ENCODE measurements around the gene AGBL5.

Gene AGBL5

DNA sequence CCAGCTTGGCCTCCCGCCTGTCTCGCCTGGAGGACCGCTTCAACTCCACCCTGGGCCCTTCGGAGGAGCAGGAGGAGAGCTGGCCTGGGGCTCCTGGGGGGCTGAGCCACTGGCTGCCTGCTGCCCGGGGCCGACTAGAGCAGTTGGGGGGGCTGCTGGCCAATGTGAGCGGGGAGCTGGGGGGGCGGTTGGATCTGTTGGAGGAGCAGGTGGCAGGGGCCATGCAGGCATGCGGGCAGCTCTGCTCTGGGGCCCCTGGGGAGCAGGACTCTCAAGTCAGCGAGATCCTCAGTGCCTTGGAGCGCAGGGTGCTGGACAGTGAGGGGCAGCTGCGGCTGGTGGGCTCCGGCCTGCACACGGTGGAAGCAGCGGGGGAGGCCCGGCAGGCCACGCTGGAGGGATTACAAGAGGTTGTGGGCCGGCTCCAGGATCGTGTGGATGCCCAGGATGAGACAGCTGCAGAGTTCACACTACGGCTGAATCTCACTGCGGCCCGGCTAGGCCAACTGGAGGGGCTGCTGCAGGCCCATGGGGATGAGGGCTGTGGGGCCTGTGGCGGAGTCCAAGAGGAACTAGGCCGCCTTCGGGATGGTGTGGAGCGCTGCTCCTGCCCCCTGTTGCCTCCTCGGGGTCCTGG, 31.4 kb downstream of the AGBL5 start:
- Mint-ChIP-seq H3K27me3 (peaks cover 4 to 15% of the 10 kb centered on the region in 2 donors), H3K9me3 (peaks cover 0 to under 1% of the 10 kb centered on the region in 2 donors), H3K4me1 (peaks cover 23 to 56% of the 10 kb centered on the region in 2 donors), H3K4me3 (no peak overlapping the region), H3K36me3 (no peaks in the 10 kb centered on the region), H3K27ac (no peak overlapping the region)
- no peak for ATAC-seq (replicated peaks)
- DNase-seq = no peak

DNA sequence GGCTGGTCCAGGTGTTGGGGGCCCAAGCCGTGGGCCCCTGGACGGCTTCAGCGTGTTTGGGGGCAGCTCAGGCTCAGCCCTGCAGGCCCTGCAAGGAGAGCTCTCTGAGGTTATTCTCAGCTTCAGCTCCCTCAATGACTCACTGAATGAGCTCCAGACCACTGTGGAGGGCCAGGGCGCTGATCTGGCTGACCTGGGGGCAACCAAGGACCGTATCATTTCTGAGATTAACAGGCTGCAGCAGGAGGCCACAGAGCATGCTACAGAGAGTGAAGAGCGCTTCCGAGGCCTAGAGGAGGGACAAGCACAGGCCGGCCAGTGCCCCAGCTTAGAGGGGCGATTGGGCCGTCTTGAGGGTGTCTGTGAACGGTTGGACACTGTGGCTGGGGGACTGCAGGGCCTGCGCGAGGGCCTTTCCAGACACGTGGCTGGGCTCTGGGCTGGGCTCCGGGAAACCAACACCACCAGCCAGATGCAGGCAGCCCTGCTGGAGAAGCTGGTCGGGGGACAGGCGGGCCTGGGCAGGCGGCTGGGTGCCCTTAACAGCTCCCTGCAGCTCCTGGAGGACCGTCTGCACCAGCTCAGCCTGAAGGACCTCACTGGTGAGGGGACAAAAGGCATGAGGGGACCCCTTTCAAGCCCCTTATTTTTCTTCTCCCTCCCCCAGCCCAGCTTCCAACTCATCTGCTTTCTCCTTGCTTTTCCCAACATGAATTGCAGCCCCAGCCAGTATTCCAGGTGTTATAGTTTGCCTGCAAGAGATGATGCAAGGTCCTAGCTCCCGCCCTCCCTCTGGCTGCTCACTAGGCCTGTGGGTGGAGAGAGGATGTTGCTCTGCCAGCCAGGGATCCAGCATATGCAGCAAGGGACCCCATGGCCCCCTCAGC, 32.2 kb downstream of the AGBL5 start:
- H3K36me3 Mint-ChIP-seq = no peaks in the 10 kb centered on the region
- peak overlapping the region in 1 of 2 donors; percentile 43 for H3K4me3 Mint-ChIP-seq
- no peaks in the 10 kb centered on the region for H3K9me3 Mint-ChIP-seq
- peaks cover 22 to 49% of the 10 kb centered on the region in 2 donors for H3K4me1 Mint-ChIP-seq
- peaks cover 1 to 8% of the 10 kb centered on the region in 2 donors for H3K27me3 Mint-ChIP-seq
- ATAC-seq (replicated peaks) (no peak), DNase-seq (no peak)
- H3K27ac Mint-ChIP-seq = peak overlapping the region; percentile 32

DNA sequence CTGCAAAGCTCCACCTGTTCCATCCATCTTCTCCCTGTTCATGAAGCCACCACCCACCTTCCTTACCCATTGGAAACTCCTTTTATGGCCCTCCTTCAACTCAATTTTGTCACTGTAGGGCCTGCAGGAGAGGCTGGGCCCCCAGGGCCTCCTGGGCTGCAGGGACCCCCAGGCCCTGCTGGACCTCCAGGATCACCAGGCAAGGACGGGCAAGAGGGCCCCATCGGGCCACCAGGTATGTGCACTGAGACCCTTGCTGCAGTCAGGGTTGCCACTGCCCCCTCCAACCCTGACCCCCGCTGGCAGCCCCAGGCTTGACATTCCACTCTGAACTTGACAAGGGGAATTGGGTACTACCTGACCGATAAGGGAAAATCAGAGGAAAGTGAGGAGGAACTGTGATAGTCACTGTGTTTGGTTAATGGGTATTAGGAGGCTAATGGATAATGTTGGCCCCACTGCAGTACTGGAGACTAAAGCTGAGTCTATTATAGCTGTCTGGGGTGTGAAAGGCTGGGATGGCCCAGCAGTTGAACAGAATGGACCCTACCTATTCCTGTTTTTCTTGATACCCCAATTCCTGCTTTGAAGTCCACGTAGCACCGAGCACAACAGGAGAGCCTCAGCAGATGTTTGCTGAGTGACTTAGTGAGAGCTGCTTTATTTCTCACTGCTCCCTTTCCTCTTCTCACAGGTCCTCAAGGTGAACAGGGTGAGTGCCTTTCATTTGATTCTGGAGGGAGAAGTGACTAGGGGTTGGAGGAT, 33.0 kb downstream of the AGBL5 start:
- H3K27me3 Mint-ChIP-seq = no peaks in the 10 kb centered on the region
- no peak for ATAC-seq (replicated peaks)
- no peaks in the 10 kb centered on the region for H3K36me3 Mint-ChIP-seq
- no peaks in the 10 kb centered on the region for H3K9me3 Mint-ChIP-seq
- H3K4me1 Mint-ChIP-seq = peaks cover 22 to 46% of the 10 kb centered on the region in 2 donors
- peak overlapping the region; percentile 12 to 32 for H3K4me3 Mint-ChIP-seq
- DNase-seq = no peak
- no peak overlapping the region for H3K27ac Mint-ChIP-seq

DNA sequence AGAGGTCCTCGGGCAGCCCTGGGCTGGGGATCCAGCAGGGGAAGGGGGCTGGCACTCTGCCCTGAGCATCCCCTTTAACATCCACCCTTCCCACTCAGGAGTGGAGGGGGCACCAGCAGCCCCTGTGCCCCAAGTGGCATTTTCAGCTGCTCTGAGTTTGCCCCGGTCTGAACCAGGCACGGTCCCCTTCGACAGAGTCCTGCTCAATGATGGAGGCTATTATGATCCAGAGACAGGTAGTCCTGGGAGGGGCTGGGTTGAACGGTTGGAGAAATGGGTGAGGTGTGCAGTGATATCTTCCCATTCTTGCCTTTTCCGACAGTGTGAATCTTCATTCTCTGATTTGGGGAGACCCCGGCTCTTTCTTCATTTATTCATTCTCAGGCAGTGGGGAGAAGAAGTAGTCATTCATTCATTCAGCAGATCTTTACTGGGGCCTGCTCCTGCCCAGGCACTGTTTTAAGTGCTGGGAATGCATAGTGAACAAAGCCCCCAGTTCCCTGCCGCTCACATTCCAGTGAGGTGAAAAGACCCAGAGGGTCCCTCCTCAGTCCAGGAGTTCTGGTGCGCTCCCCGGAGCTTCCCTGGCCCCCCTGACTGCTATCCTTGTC, 33.7 kb downstream of the AGBL5 start:
- H3K27ac Mint-ChIP-seq = peak overlapping the region; percentile 31
- DNase-seq (no peak), ATAC-seq (replicated peaks) (no peak)
- H3K36me3 Mint-ChIP-seq = no peaks in the 10 kb centered on the region
- peak overlapping the region; percentile 89 to 92 for H3K4me3 Mint-ChIP-seq
- H3K27me3 Mint-ChIP-seq = no peaks in the 10 kb centered on the region
- no peaks in the 10 kb centered on the region for H3K9me3 Mint-ChIP-seq
- peaks cover 21 to 43% of the 10 kb centered on the region in 2 donors for H3K4me1 Mint-ChIP-seq

DNA sequence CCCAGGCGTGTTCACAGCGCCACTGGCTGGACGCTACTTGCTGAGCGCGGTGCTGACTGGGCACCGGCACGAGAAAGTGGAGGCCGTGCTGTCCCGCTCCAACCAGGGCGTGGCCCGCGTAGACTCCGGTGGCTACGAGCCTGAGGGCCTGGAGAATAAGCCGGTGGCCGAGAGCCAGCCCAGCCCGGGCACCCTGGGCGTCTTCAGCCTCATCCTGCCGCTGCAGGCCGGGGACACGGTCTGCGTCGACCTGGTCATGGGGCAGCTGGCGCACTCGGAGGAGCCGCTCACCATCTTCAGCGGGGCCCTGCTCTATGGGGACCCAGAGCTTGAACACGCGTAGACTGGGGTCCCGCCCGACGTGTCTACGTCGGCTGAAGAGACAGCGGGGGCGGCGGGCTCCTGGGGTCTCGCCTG, 34.2 kb downstream of the AGBL5 start:
- Mint-ChIP-seq H3K27me3 (no peaks in the 10 kb centered on the region), H3K36me3 (no peaks in the 10 kb centered on the region), H3K27ac (peak overlapping the region; percentile 31), H3K4me1 (peaks cover 18 to 38% of the 10 kb centered on the region in 2 donors), H3K9me3 (no peaks in the 10 kb centered on the region), H3K4me3 (peak overlapping the region; percentile 89 to 92)
- ATAC-seq (replicated peaks) (peak; percentile 1 to 7), DNase-seq (peak; percentile 24)

DNA sequence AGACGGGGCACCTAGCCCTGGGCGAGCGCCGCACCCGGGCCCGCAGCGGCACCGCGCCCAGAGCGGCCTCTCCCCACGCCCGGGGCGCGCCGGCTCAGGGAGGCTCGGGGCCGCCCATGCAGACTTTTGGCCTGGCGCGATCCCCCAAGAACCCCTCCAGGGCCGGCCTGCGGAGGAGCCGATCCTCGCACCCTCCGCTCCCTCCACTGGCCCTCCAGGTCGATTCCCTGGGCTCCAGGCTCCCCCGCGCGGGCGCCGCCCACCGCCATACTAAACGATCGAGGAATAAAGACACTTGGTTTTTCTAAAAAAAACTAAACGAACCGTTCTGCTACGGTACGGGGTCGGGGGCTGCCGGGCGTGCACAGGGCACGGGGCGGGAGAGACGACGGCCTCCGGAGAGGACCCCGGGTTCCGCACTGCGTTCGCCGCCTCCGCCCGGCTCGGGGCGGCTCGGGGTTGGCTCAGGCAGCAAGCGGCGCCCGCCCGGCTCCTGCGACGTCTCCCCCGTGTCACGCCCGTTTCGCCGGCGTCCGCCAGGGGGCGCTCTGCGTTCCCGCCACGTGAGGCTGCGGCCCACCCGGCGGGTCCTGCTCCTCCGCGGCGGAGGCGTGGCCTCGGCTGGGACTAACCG, 34.7 kb downstream of the AGBL5 start:
- peak overlapping the region; percentile 89 to 92 for H3K4me3 Mint-ChIP-seq
- peak overlapping the region; percentile 86 for H3K27ac Mint-ChIP-seq
- DNase-seq = peak; percentile 98
- peak; percentile 91 for ATAC-seq (replicated peaks)
- no peaks in the 10 kb centered on the region for H3K9me3 Mint-ChIP-seq
- H3K27me3 Mint-ChIP-seq = no peaks in the 10 kb centered on the region
- H3K36me3 Mint-ChIP-seq = no peaks in the 10 kb centered on the region
- H3K4me1 Mint-ChIP-seq = peaks cover 14 to 33% of the 10 kb centered on the region in 2 donors

DNA sequence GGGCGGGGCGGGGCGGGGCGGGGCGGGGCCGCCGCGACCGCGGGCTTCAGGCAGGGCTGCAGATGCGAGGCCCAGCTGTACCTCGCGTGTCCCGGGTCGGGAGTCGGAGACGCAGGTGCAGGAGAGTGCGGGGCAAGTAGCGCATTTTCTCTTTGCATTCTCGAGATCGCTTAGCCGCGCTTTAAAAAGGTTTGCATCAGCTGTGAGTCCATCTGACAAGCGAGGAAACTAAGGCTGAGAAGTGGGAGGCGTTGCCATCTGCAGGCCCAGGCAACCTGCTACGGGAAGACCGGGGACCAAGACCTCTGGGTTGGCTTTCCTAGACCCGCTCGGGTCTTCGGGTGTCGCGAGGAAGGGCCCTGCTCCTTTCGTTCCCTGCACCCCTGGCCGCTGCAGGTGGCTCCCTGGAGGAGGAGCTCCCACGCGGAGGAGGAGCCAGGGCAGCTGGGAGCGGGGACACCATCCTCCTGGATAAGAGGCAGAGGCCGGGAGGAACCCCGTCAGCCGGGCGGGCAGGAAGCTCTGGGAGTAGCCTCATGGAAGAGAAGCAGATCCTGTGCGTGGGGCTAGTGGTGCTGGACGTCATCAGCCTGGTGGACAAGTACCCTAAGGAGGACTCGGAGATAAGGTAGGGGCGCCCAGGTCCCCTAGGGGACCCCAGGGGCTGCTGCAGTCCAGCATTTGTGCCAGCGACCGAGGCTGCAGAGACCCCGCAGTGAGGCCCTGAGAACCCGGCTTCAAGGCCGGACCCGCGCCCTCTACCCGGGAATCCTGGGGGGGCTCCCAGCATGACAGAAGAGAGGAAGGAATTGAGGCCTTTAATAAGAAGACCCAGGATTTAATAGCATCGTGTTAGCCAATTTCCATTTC, 35.5 kb downstream of the AGBL5 start, which contains the start of gene KHK:
Gene KHK (plus strand): TSS at position 49 of the 870 bp plus-strand sequence. CDS start 488 bp downstream, at position 537.
- Mint-ChIP-seq H3K27ac (peak within 1 kb of the TSS; percentile 86), H3K4me1 (peaks cover 9 to 26% of the 10 kb centered on the region in 2 donors), H3K4me3 (peak within 1 kb of the TSS; percentile 89 to 92), H3K36me3 (no peaks in the 10 kb centered on the region), H3K27me3 (no peaks in the 10 kb centered on the region), H3K9me3 (no peaks in the 10 kb centered on the region)
- DNase-seq = no peak
- ATAC-seq (replicated peaks) = peak; percentile 3 to 7

DNA sequence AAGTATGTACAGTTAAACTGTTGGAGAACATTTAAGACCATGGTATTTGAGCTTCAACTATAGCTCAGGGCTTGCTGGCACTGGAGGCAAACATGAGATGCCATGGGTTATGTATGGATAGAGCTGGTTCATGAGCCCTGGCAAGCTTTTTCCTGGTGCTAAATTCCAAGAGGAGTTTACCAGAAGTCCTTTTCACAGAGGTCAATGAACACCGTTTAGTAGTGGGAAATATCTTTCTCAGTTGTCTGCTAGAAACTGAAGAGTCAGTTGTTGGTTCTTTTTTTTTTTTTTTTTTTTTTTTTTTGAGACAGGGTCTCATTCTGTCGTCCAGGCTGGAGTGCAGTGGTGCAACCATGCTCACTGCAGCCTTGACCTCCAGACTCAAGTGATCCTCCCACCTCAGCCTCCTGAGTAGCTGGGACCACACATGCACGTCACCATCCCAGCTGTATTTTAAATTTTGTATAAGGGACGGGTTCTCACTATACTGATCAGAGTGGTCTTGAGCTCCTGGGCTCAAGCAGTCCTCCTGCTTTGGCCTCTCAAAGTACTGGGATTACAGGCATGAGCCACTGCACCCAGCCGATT, 36.4 kb downstream of the AGBL5 start:
- Mint-ChIP-seq H3K4me3 (no peak overlapping the region), H3K4me1 (peaks cover 9 to 26% of the 10 kb centered on the region in 2 donors), H3K36me3 (no peaks in the 10 kb centered on the region), H3K9me3 (no peaks in the 10 kb centered on the region), H3K27me3 (no peaks in the 10 kb centered on the region), H3K27ac (no peak overlapping the region)
- ATAC-seq (replicated peaks) (no peak), DNase-seq (no peak)

DNA sequence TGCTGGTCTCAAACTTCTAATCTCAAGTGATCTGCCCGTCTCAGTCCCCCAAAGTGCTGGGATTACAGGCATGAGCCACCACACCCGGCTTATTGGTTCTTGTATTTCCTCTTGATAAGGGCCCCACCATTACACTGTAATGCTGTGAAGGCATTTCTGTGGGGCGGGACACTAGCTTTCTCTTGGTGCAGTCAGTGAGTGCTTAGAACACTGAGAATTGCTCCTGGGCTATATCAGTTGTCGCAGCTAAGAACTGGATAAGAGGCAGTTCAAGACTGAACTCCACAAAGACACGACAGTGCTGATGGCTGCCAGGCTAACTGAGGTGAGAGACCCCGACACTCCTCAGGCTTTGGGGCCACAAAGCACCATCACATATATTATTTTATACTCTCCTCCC, 37.2 kb downstream of the AGBL5 start:
- no peak for DNase-seq
- Mint-ChIP-seq H3K9me3 (no peaks in the 10 kb centered on the region), H3K4me3 (no peak overlapping the region), H3K27me3 (no peaks in the 10 kb centered on the region), H3K36me3 (no peaks in the 10 kb centered on the region), H3K4me1 (peaks cover 9 to 26% of the 10 kb centered on the region in 2 donors), H3K27ac (no peak overlapping the region)
- no peak for ATAC-seq (replicated peaks)

DNA sequence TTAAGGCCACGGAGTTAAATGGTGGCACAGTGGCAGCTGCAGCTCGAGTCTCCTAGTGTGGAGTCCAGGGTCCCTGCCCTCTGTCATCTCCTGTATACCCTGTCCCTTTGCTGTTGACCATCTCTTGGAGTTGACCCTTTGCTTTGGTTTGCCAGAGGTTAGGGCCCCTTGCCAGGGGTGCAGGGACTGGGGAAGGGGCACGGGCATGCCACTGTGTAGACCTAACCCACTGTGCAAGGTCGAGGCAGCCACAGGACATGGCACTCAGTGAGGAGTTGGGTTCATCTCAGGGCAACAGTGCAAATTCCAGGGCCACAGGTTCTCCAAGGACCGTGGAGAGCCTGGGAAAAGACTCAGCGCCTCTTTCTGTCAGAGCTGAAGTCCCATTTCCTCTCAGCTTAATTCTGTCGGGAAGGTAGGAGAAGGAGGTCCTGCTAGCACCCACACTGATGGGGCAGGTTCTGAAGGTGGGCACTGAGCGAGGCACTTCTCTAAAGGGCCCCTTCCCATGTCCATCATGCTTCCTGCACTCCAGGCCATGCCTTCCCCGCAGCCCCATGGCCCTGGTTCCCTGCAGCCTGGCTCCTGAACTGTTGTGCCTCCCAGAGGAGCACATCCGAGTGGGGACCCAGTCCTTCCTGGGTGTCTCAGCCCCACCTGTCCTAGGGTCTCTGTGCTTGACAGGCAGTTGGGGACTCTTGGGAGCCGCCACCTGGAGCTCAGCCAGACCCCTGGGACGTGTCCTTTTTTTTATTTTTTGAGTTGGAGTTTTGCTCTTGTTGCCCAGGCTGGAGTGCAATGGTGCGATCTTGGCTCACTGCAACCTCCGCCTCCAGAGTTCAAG, 37.9 kb downstream of the AGBL5 start:
- no peak for ATAC-seq (replicated peaks)
- H3K36me3 Mint-ChIP-seq = no peaks in the 10 kb centered on the region
- DNase-seq = no peak
- H3K27ac Mint-ChIP-seq = no peak overlapping the region
- no peaks in the 10 kb centered on the region for H3K27me3 Mint-ChIP-seq
- H3K9me3 Mint-ChIP-seq = no peaks in the 10 kb centered on the region
- peaks cover 9 to 22% of the 10 kb centered on the region in 2 donors for H3K4me1 Mint-ChIP-seq
- no peak overlapping the region for H3K4me3 Mint-ChIP-seq

DNA sequence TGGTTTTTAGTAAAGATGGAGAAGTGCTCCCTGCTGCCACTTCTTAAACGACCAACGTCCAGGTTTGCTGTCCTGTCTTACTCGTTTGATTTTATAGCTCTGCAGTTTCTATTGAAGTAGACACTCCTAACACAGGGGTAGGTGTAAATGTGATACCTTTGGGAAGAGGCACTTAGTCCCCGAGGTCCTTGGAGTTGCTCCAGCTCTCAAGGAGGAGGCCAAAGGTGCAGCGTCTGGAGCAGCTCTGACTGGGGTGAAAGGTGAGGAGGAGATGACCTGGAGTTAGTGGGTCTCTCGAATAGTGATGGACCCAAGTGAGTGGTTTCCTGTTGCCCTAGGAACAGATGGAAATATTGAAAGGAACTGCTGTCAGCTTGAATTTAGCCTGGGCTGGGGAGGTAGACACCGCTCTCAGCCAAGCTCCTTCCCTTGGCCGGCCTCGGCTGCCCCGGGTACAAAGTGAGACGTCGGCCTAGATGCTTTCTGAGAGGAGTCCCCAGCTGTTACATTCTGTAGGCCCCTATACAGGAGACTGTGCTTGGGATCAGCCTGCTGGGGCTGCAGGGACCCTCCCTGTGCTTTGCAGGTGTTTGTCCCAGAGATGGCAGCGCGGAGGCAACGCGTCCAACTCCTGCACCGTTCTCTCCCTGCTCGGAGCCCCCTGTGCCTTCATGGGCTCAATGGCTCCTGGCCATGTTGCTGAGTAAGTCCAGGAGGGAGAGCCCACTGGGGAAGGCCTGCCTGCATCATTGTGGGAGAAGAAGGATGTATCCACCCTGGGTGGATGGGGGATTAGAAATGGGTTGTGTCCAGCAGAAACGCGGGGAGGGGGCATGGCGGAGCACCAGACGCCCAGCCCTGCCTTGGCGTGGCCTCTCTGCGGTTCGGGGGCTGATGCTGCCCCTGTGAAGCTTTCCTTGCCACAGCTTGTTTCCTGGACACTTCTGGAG, 40.6 kb downstream of the AGBL5 start:
- Mint-ChIP-seq H3K4me1 (peaks cover 15 to 22% of the 10 kb centered on the region in 2 donors), H3K27me3 (no peaks in the 10 kb centered on the region), H3K36me3 (no peaks in the 10 kb centered on the region), H3K9me3 (no peaks in the 10 kb centered on the region), H3K4me3 (no peak overlapping the region), H3K27ac (peak overlapping the region; percentile 67)
- ATAC-seq (replicated peaks) (no peak), DNase-seq (no peak)

All from stimulated activated naive B cell treated with anti-CD40 and anti-IgM and Interleukin-4, amounts not matched to agents 10 μg/mL and 1 μg/mL and 100 μg/mL, for 72 hours (primary cell).